Measurements from ENCODE around the gene ACP4.

ACP4 gene

DNA sequence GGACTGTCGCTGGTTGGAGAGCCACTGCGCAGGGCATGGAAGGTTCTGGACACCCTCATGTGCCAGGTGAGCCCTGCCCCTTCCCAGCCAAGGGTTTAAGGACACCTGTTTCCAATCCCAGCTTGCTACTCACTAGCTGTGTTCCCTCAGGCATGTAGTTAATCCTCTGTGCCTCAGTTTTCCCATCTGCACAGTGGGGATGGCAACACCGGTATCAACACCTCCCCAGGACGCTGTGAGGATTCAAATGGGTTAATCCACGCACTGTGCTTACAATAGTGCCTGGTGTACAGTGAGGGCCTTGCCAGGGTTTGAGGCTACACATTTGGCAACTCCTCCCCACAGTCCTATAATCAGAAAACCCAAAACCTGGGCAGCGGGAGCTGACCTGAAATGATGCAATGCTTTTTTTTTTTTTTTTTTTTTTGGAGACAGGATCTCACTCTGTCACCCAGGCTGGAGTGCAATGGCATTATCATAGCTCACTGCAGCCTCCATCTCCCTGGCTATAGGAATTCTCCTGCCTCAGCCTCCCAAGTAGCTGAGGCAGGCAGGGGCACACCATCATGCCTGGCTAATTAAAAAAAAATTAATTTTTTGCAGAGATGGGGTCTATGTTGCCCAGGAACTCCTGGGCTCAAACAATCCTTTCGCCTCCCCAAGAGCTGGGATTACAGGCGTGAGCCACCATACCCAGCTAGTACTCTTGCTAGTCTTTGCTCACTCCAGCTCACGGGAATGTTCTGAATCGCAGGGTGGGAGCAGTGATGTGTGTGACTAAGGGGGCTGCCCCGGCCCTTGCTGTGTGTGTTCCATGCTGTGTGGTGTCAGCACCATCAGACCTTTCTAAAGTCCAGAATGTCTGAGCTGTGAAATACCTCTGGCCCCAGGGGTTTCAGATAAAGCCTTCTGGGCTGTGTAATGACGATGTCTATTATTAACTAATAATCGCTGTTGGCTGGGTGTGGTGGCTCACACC, 2.3 kb downstream of the ACP4 start:
- no peak overlapping the region for H3K27ac ChIP-seq (ENCODE audit: low read length)
- TF ChIP-seq CTCF (IDR thresholded peaks at IDR 0.05; ENCODE audit: low read depth, low read length) (no peak), EZH2phosphoT487 (IDR thresholded peaks at IDR 0.05; ENCODE audit: low read depth) (no peak)

GRCh38 chr19:50793558-50794065, 3.4 kb downstream of the ACP4 start:
- Histone ChIP-seq H3K79me2 (ENCODE audit: low read length) (peaks cover 5% of the 10 kb centered on the region; the same call in 1 of the 2 replicates), H3K36me3 (replicated peaks; ENCODE audit: low read depth, low read length) (peaks cover 33% of the 10 kb centered on the region), H3K27ac (ENCODE audit: low read length) (no peak overlapping the region), H3K9ac (ENCODE audit: low read length) (no peak overlapping the region), H3K4me1 (ENCODE audit: low read length) (peaks cover 8% of the 10 kb centered on the region), H3K9me3 (ENCODE audit: insufficient read depth, low read length) (no peaks in the 10 kb centered on the region), H3K27me3 (ENCODE audit: low read depth, low read length) (no peaks in the 10 kb centered on the region), H3K4me2 (ENCODE audit: low read length) (no peak overlapping the region), H3K4me3 (ENCODE audit: low read length) (no peak overlapping the region), H2AFZ (ENCODE audit: low read depth, low read length) (no peak overlapping the region), H4K20me1 (ENCODE audit: insufficient read depth, low read length) (peaks cover 40% of the 10 kb centered on the region)
- TF ChIP-seq EZH2phosphoT487 (IDR thresholded peaks at IDR 0.05; ENCODE audit: low read depth) (no peak), CTCF (IDR thresholded peaks at IDR 0.05; ENCODE audit: low read depth, low read length) (no peak)

More for the DNA sequence above, 2.3 kb downstream of the ACP4 start:
- Histone ChIP-seq H4K20me1 (ENCODE audit: insufficient read depth, low read length) (peaks cover 29% of the 10 kb centered on the region), H2AFZ (ENCODE audit: low read depth, low read length) (no peak overlapping the region), H3K9ac (ENCODE audit: low read length) (no peak overlapping the region), H3K4me2 (ENCODE audit: low read length) (no peak overlapping the region), H3K4me1 (ENCODE audit: low read length) (peaks cover 8% of the 10 kb centered on the region), H3K9me3 (ENCODE audit: insufficient read depth, low read length) (no peaks in the 10 kb centered on the region), H3K36me3 (replicated peaks; ENCODE audit: low read depth, low read length) (peaks cover 22% of the 10 kb centered on the region), H3K79me2 (ENCODE audit: low read length) (no peaks in the 10 kb centered on the region), H3K27me3 (ENCODE audit: low read depth, low read length) (no peaks in the 10 kb centered on the region), H3K4me3 (ENCODE audit: low read length) (no peak overlapping the region)

DNA sequence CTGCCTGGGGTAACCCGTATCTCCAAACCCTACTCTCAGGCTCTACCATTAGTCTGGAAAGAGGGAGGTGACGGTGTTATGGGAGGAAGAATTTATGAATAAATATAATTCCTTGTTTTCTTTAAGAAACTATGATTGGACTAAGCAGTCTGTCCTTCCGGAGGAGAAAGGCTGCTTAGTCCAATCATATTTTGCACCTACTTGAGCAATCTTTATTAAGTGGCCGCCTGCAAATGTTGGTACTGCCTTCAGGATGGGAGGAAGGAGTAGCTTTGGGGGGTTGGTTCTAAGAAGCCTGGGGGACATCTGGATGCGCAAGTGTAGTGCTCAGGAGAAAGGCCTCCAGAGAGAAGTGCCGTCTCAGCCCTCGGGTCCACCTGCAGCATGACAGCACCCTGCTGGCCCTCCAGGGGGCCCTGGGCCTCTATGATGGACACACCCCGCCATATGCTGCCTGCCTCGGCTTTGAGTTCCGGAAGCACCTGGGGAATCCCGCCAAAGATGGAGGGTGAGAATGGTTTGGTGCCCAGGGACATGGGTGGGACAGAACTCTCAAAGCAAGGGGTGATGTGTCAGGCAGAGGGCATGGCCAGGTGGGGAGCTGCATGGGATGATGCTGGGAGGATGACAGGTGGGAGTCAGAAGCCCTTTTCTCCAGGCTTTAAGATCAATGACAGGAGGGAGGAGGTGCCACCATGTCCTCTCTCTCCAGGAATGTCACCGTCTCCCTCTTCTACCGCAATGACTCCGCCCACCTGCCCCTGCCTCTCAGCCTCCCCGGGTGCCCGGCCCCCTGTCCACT, 4.1 kb downstream of the ACP4 start:
- Histone ChIP-seq H3K4me2 (ENCODE audit: low read length) (peak overlapping the region; percentile 3; the same call in 1 of the 2 replicates), H3K9ac (ENCODE audit: low read length) (no peak overlapping the region)
- TF ChIP-seq CTCF (IDR thresholded peaks at IDR 0.05; ENCODE audit: low read depth, low read length) (peak; percentile 41), EZH2phosphoT487 (IDR thresholded peaks at IDR 0.05; ENCODE audit: low read depth) (no peak)

More for the DNA sequence above, 4.1 kb downstream of the ACP4 start:
- no peak overlapping the region for H2AFZ ChIP-seq (ENCODE audit: low read depth, low read length)
- H3K36me3 ChIP-seq (replicated peaks; ENCODE audit: low read depth, low read length) = peaks cover 40% of the 10 kb centered on the region
- H4K20me1 ChIP-seq (ENCODE audit: insufficient read depth, low read length) = peaks cover 46% of the 10 kb centered on the region
- no peak overlapping the region for H3K4me3 ChIP-seq (ENCODE audit: low read length)
- peaks cover 11% of the 10 kb centered on the region for H3K79me2 ChIP-seq (ENCODE audit: low read length)
- no peaks in the 10 kb centered on the region for H3K27me3 ChIP-seq (ENCODE audit: low read depth, low read length)
- no peak overlapping the region for H3K27ac ChIP-seq (ENCODE audit: low read length)
- H3K9me3 ChIP-seq (ENCODE audit: insufficient read depth, low read length) = no peaks in the 10 kb centered on the region
- H3K4me1 ChIP-seq (ENCODE audit: low read length) = peaks cover 8% of the 10 kb centered on the region

Data from OCI-LY3 (cell line).